Skin of body (tissue), 2 donors: ENCODE results near the gene GBP6. TPM values are rescaled to one million over a fixed set of nuclear protein-coding genes. Genes with fewer than 3 reads are reported as not detected.
"Not testable (repeated sequence)": the region's sequence is repeated elsewhere in the genome, so short reads cannot be mapped to it uniquely, and the experiment has no call there.

Experiments
- DNase-seq: peaks from one replicate; lab custom pipeline; 2025; lab: John Stamatoyannopoulos, UW
- total RNA-seq: library from RNA; depleted of rRNA; stranded (reverse); fragments of >200 nt; gene quantifications from one replicate; pipeline ENCODE4 v1.2.3, GENCODE V29; 2014

GBP6 gene
- total RNA-seq, 1 donor from 2014 or later: 0.39 TPM

DNA sequence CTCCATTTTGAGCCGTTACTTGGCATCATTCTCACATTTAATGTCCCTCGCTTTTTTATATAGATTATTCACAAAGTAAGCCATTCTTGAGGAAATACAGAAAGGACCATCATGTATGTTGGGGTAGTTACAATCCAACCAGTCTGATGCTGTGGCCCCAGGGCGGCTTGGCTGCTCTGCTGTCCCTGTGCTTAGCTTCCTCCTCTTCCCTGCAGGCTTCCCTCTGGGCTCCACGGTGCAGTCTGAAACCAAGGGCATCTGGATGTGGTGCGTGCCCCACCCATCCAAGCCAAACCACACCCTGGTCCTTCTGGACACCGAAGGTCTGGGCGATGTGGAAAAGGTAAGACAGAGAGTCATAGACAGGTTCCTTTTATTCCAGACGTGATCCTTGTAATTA is 5.5 kb downstream of the GBP6 start:
- no peak for DNase-seq

- DNase-seq: not testable (repeated sequence)
These were observed 10.0 kb downstream of the GBP6 start for GRCh38 chr1:89373810-89374209.

DNA sequence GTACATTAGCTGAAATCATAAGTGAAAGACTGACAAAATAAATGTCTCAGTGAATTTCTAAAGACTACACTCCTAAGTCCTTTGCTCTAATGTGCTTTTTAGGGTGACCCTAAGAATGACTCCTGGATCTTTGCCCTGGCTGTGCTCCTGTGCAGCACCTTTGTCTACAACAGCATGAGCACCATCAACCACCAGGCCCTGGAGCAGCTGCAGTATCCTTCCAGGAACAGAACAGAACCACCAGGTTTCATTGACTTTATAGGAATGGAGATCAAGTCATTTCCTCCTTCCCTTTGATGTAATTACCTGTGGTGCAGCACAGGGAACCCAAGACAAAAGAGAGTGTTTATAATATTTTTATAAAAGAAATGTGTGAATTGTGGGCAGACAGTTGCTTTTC is 14.1 kb downstream of the GBP6 start:
- no peak for DNase-seq

DNA sequence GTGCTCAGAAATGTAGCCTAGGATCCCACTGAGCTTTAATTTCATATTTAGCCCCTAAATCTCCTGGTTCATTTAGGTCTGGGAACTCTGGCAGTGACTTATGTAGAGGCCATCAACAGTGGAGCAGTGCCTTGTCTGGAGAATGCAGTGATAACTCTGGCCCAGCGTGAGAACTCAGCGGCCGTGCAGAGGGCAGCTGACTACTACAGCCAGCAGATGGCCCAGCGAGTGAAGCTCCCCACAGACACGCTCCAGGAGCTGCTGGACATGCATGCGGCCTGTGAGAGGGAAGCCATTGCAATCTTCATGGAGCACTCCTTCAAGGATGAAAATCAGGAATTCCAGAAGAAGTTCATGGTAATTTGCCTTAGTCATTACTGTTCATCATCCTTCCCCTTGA is 17.8 kb downstream of the GBP6 start:
- no peak for DNase-seq

- no peak for DNase-seq
These were observed 18.6 kb downstream of the GBP6 start for GRCh38 chr1:89382479-89382878.

- no peak for DNase-seq
These were observed 19.3 kb downstream of the GBP6 start for GRCh38 chr1:89383185-89383584.

- DNase-seq: no peak
These were observed 26.8 kb downstream of the GBP6 start for GRCh38 chr1:89390707-89391106.

DNA sequence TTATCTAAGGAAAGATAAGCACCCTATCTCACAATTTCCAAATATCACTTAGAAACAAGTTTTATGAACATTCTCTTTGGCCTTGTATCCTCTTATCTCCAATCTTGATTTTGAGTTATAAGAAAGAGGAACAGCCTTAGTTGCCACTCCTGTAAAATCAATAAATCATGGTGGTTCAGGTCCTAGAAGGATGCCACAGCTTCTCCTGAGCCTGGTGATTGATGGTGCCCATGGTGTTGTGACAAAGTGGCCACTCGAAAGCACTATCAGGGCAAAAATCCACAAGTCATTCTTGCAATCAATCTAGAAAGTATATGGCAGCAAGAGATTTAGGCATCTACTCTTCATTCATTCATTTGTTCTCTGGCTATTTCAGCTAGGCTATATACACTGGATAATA is 27.8 kb downstream of the GBP6 start:
- DNase-seq: no peak

GRCh38 chr1:89394851-89395250 is 31.0 kb downstream of the GBP6 start:
- DNase-seq: no peak

DNA sequence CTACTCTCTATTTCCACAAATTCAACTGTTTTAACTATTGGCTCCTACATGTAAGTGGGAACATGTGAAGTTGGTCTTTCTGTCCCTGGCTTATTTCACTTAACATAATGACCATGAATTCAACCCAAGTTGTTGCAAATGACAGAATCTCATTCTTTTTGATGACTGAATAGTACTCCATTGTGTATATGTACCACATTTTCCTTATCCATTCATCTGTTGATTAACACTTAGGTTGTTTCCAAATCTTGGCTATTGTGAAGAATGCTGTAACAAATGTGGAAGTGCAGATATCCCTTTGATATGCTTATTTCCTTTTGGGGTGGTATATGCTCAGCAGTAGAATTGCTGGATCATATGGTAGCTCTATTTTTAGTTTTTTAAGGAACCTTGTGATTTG is 33.0 kb downstream of the GBP6 start:
- no peak for DNase-seq

DNA sequence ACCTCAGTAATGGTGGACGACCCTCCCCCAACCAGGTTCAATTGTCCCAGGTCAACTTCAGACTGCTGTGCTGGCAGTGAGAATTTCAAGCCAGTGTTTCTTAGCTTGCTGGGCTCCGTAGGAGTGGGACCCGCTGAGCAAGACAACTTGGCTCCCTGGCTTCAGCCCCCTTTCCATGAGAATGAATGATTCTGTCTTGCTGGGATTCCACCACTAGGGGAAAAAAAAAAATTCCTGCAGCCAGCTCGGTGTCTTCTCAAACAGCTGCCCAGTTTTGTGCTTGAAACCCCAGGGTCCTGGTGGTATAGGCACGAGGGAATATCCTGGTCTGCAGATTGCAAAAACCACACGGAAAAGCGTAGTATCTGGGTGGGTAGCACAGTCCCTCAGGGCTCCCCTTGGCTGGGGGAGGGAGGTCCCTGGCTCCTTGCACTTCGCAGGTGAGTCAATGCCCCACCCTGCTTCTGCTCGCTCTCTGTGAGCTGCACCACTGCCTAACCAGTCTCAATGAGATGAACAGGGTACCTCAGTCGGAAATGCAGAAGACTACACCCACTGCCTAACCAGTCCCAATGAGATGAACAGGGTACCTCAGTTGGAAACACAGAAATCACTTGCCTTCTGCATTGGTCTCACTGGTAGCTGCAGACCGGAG is 41.5 kb downstream of the GBP6 start:
- DNase-seq: no peak

DNA sequence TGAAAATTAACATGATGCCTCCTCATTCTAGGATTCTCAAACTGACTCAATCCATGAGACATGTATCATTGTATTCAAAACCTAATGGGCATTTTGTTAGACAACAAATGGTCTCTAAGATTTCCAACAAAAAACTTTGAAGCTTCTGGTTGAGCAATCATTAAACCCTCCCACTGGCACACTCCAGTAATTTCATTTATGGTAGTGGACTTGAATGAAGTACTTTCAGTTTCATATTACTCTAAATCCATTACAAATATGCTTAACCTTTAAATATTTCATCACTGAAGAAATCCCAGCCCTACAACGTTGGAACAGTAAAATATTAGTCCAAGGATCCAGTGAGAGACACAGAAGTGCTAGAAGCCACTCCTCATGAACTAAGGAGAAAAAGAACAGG is 43.5 kb downstream of the GBP6 start:
- DNase-seq: no peak

GRCh38 chr1:89407768-89408167 is 43.9 kb downstream of the GBP6 start:
- DNase-seq: not testable (repeated sequence)

DNA sequence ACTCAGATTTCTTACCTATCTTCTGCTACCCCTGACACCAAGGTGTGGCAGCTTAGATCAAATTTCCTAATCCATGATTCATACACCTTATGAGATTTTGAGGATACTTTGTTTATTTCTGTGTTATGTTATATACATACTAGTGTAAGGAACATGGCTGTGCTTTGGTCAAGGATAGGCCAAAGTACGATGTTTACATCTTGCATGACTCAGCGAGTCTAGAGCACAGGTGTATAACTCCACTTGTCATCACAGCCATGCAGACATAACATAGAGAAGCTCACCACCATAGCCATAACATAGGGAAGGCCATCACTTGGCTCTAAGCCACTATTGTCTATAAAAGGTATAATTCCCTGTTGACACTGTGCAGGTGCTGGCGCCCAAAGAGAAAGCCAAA is 61.2 kb downstream of the GBP6 start:
- DNase-seq: no peak

GRCh38 chr1:89429062-89429461 is 65.2 kb downstream of the GBP6 start:
- no peak for DNase-seq

GRCh38 chr1:89429681-89430080 is 65.8 kb downstream of the GBP6 start:
- not testable (repeated sequence) for DNase-seq

GRCh38 chr1:89433421-89433820 is 69.6 kb downstream of the GBP6 start:
- no peak for DNase-seq

- not testable (repeated sequence) for DNase-seq
These were observed 70.4 kb downstream of the GBP6 start for GRCh38 chr1:89434058-89434780.

Other genes with a start within 250 kb of the GBP6 start
- 15.4 TPM for gene GBP2, start 237.9 kb upstream of the GBP6 start, total RNA-seq
- not detected for gene GBP7, start 188.1 kb upstream of the GBP6 start, total RNA-seq
- gene GBP4, start 165.1 kb upstream of the GBP6 start, total RNA-seq: 1.6 TPM
- 1.4 TPM for gene GBP5, start 91.2 kb upstream of the GBP6 start, total RNA-seq
- 10.3 TPM for gene LRRC8B, start 160.8 kb downstream of the GBP6 start, total RNA-seq